Activated T-cell treated with anti-CD3 and anti-CD28 coated beads for 1 hour (primary cell): Measurements from ENCODE around the gene TMEM179B.
"Not testable (repeated sequence)": the region's sequence is repeated elsewhere in the genome, so short reads cannot be mapped to it uniquely, and the experiment has no call there.

Source experiments
- DNase-seq: peaks from one replicate; pipeline ENCODE4 v3.0.0-alpha.2; 2020; ENCODE audit warnings: low read depth

TMEM179B gene

DNA sequence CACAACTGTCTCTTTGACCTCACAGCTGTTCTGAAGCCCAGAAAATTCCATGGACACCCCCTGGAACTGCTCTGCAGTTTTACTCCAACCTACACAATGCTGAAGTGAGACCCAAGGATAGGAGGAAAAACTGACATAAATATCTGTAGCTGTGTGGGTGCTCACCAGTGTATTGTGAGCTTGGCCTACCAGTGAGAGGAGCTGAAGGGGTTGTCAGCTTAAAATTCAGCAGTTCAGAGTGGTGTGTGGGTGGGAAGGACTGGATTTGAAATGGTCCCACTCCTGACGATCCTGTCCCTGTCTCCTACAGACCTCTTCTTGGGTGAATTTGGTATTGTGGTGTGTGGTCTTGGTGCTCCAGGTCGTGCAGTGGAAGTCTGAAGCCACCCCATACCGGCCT is 2.4 kb downstream of the TMEM179B start:
- no peak for DNase-seq

GRCh38 chr11:62791501-62792201 is 4.4 kb downstream of the TMEM179B start, which contains the start of gene TMEM223:
Gene TMEM223, minus strand, starts transcription at chr11:62792006. Its CDS starts 12 bp downstream, at chr11:62791994.
- peak; percentile 86 for DNase-seq

- no peak for DNase-seq
Measured at GRCh38 chr11:62792202-62792575, 5.0 kb downstream of the TMEM179B start.

- no peak for DNase-seq
Measured at GRCh38 chr11:62794201-62794775, 7.1 kb downstream of the TMEM179B start.

- DNase-seq, result no peak
Measured at GRCh38 chr11:62796281-62796680, 9.1 kb downstream of the TMEM179B start.

- DNase-seq, result no peak
Measured at GRCh38 chr11:62799486-62799885, 12.3 kb downstream of the TMEM179B start.

DNA sequence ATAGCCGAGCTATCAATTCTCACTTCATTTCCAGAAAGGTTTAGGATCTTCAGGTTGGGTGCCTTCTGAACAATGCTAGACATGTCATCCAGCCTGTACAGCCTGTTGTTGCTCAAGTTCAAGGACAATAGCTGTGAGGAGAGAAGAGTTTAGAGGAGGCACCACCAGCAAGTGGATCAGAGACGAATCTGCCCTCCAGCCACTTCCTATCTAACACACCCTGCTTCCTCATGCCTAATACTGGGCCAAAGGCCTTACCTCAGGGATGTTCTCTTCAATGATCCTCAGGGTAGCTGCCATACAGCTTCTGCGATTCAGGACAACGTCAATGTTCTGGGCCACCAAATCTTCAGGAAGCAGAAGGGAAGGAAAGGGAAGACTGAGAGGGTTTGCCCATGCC is 13.9 kb downstream of the TMEM179B start:
- DNase-seq, result no peak

DNA sequence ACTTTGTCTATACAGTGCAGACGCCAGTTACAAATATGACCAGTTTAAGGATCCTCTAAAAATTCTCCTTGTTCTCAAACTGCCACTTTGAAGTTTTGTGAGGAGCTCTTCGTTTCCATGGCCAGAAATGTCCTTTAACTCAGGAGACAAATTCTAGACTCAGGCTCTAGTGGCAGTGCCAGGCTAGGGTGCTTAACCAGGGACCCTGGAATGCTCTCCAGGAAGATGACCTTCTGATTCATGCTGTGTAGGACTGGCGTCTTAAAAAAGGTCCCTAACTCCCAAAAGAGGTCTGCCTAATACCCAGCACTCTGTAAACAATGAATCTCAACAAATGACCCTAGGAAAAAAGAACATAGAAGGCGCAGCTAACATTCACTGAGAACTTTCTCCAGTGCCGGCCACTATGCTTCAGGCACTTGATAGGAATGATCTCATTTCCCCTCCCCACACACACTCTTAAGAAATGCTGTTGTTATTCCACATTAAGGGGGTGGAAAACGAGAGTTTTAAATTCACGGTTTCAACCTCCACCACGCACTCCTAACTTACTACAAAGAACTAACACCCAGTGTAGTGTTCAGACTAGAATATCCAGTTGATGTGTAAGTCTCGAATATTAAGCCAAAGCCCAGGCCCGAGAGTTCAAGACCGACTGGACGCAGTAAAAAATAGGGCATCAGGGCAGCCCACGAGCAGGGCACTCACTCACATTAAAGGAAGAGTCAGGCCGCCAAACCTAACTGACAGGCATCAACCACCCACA is 17.3 kb downstream of the TMEM179B start:
- no peak for DNase-seq

DNA sequence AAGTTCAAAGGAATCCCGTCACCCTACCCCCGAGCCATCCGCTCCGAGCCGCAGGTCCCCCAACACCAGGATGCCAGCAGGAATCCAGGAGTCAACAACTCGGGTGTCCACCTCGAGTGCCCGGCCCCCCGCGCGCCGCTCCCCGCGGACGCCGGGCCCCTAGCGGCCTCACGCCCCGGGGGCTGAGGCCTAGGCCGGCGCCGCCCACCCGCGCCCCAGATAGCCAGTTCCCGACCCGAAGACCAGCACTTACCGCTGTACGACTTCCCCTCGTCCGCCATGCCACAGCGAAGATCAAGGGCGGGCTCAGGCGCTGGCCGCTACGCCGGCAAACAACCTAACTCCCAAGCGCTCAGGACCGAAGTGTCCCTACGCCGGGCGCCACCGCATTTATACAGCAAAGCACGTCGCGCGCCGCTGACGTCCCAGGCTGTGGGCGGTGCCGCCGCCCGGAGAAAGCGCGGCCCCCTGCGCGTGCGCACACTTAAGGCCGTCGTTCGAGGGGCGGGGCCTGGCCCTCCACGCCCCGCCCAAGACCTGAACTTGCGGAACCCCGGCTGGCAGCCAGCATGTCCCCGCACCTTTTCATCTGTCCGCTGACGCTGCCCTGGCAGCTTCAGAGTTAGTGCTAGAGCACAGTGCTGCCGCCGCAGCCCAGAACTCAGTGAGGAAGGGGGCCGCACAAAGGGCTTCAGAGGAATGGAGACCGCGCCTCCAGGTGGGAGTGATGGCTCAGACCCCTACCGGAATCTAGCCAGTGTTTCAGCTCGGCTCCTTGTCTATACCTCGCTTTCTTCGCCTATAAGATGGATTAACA is 18.1 kb downstream of the TMEM179B start, which contains the start of gene NXF1:
TSS of gene NXF1 (minus strand) at position 365 of the 817 bp plus-strand sequence. CDS start at position 281, 84 bp downstream.
- DNase-seq, result peak; percentile 96

- DNase-seq, result no peak
Measured at GRCh38 chr11:62805961-62806441, 18.8 kb downstream of the TMEM179B start.

DNA sequence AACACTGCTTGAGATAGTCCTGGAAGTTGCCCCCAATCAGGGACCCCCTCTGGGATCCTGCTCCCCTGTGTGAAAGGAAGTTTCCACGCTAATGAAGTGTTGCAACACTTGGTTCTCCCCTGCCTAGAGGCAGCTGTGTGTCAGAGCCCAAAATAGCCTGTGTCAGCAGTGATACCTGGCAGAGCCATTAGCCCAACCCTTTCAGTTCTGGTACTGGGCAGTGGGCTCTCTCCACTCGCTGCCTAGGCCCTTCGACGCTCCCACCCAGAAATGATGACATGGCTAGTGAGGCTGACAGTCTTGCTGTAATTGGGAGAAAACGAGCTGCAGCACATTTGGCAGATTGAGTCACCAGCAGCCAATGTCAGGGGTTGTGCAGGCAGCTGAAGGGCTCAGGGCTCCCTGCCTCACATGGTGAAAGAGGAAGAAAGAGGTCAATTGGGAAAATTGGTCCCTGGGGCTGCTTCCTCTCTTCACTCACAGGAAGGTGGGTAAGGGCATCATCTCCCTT is 19.5 kb downstream of the TMEM179B start:
- no peak for DNase-seq

DNA sequence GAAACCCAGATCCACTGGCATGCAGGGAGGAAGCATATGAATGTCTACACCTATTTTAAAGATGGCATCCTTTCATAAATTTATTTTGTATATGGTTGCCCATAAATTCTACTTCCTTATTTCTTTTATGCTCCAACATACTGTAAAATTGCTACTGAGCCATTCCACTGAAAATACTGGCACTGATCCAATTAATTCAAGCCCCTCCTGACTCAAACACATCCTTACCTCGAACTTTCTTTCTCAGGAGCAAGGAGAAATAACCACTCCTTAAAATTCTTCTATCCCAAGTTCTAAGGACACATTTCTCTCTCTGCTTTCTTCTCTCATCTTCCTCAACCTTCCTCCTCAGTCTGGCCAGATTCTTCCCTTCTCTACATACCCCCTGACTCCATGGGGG is 23.5 kb downstream of the TMEM179B start:
- no peak for DNase-seq

DNA sequence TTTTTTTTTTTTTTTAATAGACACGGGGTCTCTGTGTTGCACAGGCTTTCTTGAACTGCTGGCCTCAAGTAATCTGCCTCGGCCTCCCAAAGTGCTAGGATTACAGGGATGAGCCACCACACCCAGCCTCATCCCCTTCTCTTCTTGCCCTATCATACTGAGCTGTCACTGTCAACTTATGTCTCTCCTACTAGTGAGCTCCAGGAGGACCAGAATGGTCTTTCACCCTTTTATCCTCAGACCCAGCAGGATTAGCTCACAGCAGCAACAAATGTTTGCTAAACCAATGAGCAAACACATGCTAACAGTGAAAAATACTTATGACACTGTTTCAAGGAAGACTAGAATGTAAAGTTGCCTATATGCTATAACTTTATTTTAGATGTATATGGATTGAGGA is 24.5 kb downstream of the TMEM179B start:
- no peak for DNase-seq

DNA sequence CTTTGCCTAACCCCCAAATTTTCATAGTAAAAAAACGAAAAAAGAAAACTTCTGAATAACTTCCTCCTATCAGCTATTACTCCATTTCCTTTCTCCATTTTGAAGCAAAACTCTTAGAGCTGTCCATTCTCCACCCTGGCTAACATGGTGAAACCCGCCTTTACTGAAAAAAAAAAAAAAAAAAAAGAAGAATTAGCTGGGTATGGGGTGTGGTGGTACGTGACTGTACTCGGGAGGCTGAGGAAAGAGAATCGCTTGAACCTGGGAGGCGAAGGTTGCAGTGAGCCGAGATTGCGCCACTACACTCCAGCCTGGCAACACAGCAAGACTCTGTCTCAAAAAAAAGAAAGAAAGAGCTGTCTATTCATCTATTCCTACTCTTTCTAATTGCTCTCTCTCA is 29.4 kb downstream of the TMEM179B start:
- DNase-seq, result no peak

DNA sequence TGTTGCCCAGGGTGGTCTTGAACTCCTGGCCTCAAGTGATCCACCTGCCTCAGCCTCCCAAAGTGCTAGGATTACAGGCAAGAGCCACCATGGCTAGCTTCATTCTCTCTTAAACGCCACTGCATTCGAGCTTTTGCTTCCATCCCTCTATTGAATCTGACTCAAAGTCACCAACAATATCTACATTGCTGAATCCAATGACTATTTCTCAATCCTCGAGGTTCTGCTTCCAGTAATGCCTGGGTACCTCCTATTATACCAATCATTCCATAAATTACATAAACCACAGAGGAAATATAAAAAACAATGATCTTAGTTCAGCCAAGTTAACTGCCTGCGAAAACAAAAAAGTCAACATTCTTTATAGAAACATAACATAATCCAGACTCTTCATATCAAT is 29.9 kb downstream of the TMEM179B start:
- no peak for DNase-seq

- no peak for DNase-seq
Measured at GRCh38 chr11:62823677-62824076, 36.5 kb downstream of the TMEM179B start.

GRCh38 chr11:62828130-62828529 is 40.9 kb downstream of the TMEM179B start:
- DNase-seq, result not testable (repeated sequence)

GRCh38 chr11:62830904-62831519 is 43.8 kb downstream of the TMEM179B start:
- DNase-seq, result no peak

DNA sequence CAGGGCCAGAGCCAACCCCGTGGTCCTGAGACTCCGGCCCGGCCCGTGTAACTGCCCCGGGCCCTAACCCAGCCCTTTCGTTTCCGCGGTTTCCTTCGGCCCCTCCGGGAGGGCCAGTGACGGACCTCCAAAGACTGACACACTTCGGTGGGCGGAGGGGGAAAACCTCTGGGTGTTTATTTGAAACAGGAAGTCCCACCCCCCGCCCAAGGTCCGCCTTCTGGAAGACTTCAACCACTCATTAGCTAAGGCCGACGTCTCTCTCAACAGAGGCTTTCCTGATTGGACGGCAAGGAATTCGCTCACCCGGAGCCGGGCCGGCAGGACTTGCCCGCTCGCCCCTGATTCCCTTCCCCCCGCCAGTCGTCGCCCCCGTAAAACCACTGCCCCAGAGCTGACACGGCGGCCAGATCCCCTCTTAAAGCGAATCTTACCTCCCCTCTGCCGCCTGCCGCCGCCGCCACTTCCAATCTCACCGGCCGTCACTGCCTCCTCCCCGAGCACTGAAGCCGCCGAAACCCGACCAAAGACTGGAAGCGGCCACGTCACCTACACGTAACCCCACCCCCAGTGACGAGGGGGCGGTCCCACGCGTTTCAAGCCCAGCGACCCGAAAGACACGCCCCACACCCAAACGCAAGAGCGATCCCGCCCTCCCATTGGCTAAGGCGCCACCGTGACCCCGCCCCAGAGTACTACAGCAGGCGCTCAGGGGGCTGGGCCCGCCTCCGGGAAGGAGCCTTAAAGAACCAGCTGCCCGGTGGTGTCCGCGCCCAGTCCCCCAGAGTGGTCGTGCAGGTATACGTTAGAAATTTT is 44.5 kb downstream of the TMEM179B start, which contains the start of gene STX5:
TSS of gene STX5 (minus strand) at position 532 of the 816 bp plus-strand sequence. CDS start 808 bp downstream, outside the sequence.
- peak; percentile 99 for DNase-seq
